ENCODE data around the gene AHCYL2. TPM values are rescaled to one million over a fixed set of nuclear protein-coding genes. Genes with fewer than 3 reads are reported as not detected.

AHCYL2 gene
- total RNA-seq, 1 experiment from 2014 or later, result 23.2 TPM

- H3K56ac ChIP-seq (ENCODE audit: insufficient read length, low read depth, low read length), result no peak overlapping the region
- H2BK120ac ChIP-seq (ENCODE audit: low read depth, low read length, poor library complexity, severe bottlenecking), result no peak overlapping the region
- no peaks in the 10 kb centered on the region for H3K27me3 ChIP-seq (ENCODE audit: insufficient read depth, low read length)
- H3T11ph ChIP-seq (ENCODE audit: low read length), result no peak overlapping the region
- DNase-seq, result no peak
- no peak overlapping the region for H3K27ac ChIP-seq (ENCODE audit: insufficient read length, low read depth, low read length)
- no peak overlapping the region for H3K14ac ChIP-seq (ENCODE audit: insufficient read depth, low read length)
- no peak overlapping the region for H3K23ac ChIP-seq (ENCODE audit: insufficient read length, low read depth, low read length)
- H4K20me1 ChIP-seq (ENCODE audit: control insufficient read depth, insufficient read depth, insufficient read length), result no peaks in the 10 kb centered on the region
- Mint-ChIP-seq H3K4me3 (no peak overlapping the region), H3K36me3 (ENCODE audit: insufficient read depth in 1 of 3, low read depth in 3 of 3) (no peaks in the 10 kb centered on the region), H3K9me3 (no peaks in the 10 kb centered on the region), H3K27me3 (ENCODE audit: low read depth) (no peaks in the 10 kb centered on the region), H3K4me1 (peaks cover 41 to 47% of the 10 kb centered on the region in 2 experiments), H3K27ac (no peak overlapping the region)
- no peak overlapping the region for H2BK12ac ChIP-seq (ENCODE audit: insufficient read length, low read depth, low read length)
- H3K4ac ChIP-seq (ENCODE audit: low read depth, low read length), result no peak overlapping the region
- no peak overlapping the region for H2AK5ac ChIP-seq (ENCODE audit: insufficient read length, low read length)
- H3K79me1 ChIP-seq (ENCODE audit: insufficient read depth, low read depth, low read length, poor library complexity, severe bottlenecking), result no peaks in the 10 kb centered on the region
- no CpG with 5 or more reads among the region's 5 CpGs for WGBS (ENCODE audit: extremely low coverage, insufficient read length, low lambda C conversion rate)
- no peak overlapping the region for H2BK5ac ChIP-seq (ENCODE audit: insufficient read length, low read length)
- no peak overlapping the region for H2BK20ac ChIP-seq (ENCODE audit: low read depth, low read length, poor library complexity, severe bottlenecking)
- H4K8ac ChIP-seq (replicated peaks; ENCODE audit: insufficient read length, low read depth, low read length), result no peak overlapping the region
- TF ChIP-seq CTCF (conservative IDR thresholded peaks at IDR 0.05), result no peak; the same call in 2 of the 3 replicates
- no peak overlapping the region for H4K5ac ChIP-seq (ENCODE audit: insufficient read length, low read depth, low read length)
- no peaks in the 10 kb centered on the region for H3K23me2 ChIP-seq (ENCODE audit: insufficient read length, low read depth, low read length, poor library complexity, severe bottlenecking)
- no peak overlapping the region for H3K9ac ChIP-seq (ENCODE audit: extremely low read depth, insufficient read length, low read length)
- H2AFZ ChIP-seq (ENCODE audit: low read length), result no peak overlapping the region
- peaks cover 8% of the 10 kb centered on the region; the same call in 1 of the 2 replicates for H3K4me1 ChIP-seq (ENCODE audit: insufficient read depth, low read length)
- H3K79me2 ChIP-seq (ENCODE audit: insufficient read depth, low read length), result no peaks in the 10 kb centered on the region
- H3K9me3 ChIP-seq (ENCODE audit: control insufficient read depth, low read depth, low read length), result no peaks in the 10 kb centered on the region
- no peak overlapping the region for H4K91ac ChIP-seq (ENCODE audit: insufficient read length, low read depth, low read length)
- H2BK15ac ChIP-seq (ENCODE audit: low read depth, low read length), result no peak overlapping the region
- no peak overlapping the region for H3K18ac ChIP-seq (ENCODE audit: insufficient read length, low read depth, low read length)
- no peak overlapping the region for H3K4me2 ChIP-seq (ENCODE audit: insufficient read depth, insufficient read length, low read length)
These were observed 146.0 kb downstream of the AHCYL2 start for GRCh38 chr7:129370812-129371211.

Data from H9 (cell line).